ENCODE data around the gene TRIM14.

The TRIM14 gene

DNA sequence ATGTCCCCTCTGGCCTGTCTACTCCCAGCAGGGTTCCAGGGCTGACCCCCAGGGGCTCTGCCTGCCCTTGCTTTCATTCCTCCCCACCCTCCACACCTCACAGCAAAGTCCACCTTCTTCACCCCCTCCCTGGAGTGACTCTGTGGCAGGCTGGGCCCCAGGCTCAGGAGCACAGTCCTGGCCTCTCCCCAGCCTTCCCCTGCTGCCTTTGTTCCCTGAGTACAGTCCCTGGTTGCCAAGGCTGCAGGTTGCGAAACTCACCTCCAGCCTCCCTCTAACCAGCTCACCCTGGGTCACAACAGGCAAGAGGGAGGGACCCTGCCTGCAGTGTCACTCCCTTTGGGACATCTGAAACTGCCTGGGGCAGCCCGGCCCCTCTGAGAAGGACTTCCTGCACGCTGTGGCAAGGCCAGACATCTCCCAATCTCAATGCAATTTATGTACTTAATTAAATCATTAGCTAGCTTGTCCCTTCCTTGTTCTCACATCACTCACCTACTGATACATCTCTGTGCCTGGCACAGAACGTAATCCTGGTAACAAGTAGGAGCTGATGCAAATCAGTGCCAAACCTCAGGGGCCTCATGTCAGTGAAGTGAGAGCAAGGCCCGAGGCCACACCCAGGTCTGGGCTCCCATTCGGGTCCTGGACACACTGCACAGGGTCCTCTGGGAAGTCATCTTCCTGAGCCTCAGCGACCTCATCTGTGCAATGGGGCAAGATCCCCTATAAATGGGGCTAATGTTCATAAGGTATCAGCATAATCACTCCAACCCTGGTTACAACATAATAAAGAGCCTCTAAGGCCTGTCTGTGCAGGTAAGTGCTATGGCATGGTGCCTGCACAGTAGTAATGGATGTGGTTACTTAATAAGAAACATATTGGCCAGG, 27.3 kb upstream of the TRIM14 start:
- H3K4me3 ChIP-seq (ENCODE audit: insufficient read depth, low read length, poor library complexity, severe bottlenecking): no peak overlapping the region
- H3K27ac ChIP-seq (ENCODE audit: low read depth, low read length): no peak overlapping the region
- no peaks in the 10 kb centered on the region for H3K9me3 ChIP-seq (ENCODE audit: insufficient read depth, low read length)
- H3K27me3 ChIP-seq (ENCODE audit: low read length): no peaks in the 10 kb centered on the region
- H3K4me2 ChIP-seq (ENCODE audit: low read depth, low read length, poor library complexity, severe bottlenecking): no peak overlapping the region
- TF ChIP-seq, protein P1, sequence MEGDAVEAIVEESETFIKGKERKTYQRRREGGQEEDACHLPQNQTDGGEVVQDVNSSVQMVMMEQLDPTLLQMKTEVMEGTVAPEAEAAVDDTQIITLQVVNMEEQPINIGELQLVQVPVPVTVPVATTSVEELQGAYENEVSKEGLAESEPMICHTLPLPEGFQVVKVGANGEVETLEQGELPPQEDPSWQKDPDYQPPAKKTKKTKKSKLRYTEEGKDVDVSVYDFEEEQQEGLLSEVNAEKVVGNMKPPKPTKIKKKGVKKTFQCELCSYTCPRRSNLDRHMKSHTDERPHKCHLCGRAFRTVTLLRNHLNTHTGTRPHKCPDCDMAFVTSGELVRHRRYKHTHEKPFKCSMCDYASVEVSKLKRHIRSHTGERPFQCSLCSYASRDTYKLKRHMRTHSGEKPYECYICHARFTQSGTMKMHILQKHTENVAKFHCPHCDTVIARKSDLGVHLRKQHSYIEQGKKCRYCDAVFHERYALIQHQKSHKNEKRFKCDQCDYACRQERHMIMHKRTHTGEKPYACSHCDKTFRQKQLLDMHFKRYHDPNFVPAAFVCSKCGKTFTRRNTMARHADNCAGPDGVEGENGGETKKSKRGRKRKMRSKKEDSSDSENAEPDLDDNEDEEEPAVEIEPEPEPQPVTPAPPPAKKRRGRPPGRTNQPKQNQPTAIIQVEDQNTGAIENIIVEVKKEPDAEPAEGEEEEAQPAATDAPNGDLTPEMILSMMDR (IDR thresholded peaks at IDR 0.05; ENCODE audit: insufficient read depth, low read length, poor library complexity, severe bottlenecking): no peak
- TF ChIP-seq EZH2phosphoT487 (conservative IDR thresholded peaks at IDR 0.05; ENCODE audit: low read length): no peak
- no peaks in the 10 kb centered on the region for H3F3A ChIP-seq (ENCODE audit: insufficient read depth)
- H2AFZ ChIP-seq (ENCODE audit: low read depth, low read length, severe bottlenecking): no peak overlapping the region
- no peaks in the 10 kb centered on the region for H3K36me3 ChIP-seq (ENCODE audit: low read length)
- H3K9me2 ChIP-seq (replicated peaks; ENCODE audit: insufficient read depth, low read length): no peaks in the 10 kb centered on the region
- no peaks in the 10 kb centered on the region for H3K79me2 ChIP-seq (ENCODE audit: insufficient read depth, low read length)
- no peak overlapping the region for H3K9ac ChIP-seq (ENCODE audit: low read length)
- no peaks in the 10 kb centered on the region for H4K20me1 ChIP-seq (ENCODE audit: low read depth, low read length)

GRCh38 chr9:98144631-98145030, 25.6 kb upstream of the TRIM14 start:
- Histone ChIP-seq H3K9ac (ENCODE audit: low read length) (no peak overlapping the region), H3K4me3 (ENCODE audit: insufficient read depth, low read length, poor library complexity, severe bottlenecking) (no peak overlapping the region)

GRCh38 chr9:98144076-98144475, 25.1 kb upstream of the TRIM14 start:
- no peaks in the 10 kb centered on the region for H3K9me2 ChIP-seq (replicated peaks; ENCODE audit: insufficient read depth, low read length)
- H3K9me3 ChIP-seq (ENCODE audit: insufficient read depth, low read length): no peaks in the 10 kb centered on the region
- H3F3A ChIP-seq (ENCODE audit: insufficient read depth): no peaks in the 10 kb centered on the region
- no peak overlapping the region for H3K4me3 ChIP-seq (ENCODE audit: insufficient read depth, low read length, poor library complexity, severe bottlenecking)
- no peaks in the 10 kb centered on the region for H4K20me1 ChIP-seq (ENCODE audit: low read depth, low read length)
- H3K27me3 ChIP-seq (ENCODE audit: low read length): no peaks in the 10 kb centered on the region
- no peak overlapping the region for H3K27ac ChIP-seq (ENCODE audit: low read depth, low read length)
- H3K9ac ChIP-seq (ENCODE audit: low read length): no peak overlapping the region
- H3K4me2 ChIP-seq (ENCODE audit: low read depth, low read length, poor library complexity, severe bottlenecking): no peak overlapping the region
- H2AFZ ChIP-seq (ENCODE audit: low read depth, low read length, severe bottlenecking): no peak overlapping the region
- H3K36me3 ChIP-seq (ENCODE audit: low read length): no peaks in the 10 kb centered on the region
- TF ChIP-seq, protein P1 (IDR thresholded peaks at IDR 0.05; ENCODE audit: insufficient read depth, low read length, poor library complexity, severe bottlenecking): no peak
- TF ChIP-seq EZH2phosphoT487 (conservative IDR thresholded peaks at IDR 0.05; ENCODE audit: low read length): no peak
- no peaks in the 10 kb centered on the region for H3K79me2 ChIP-seq (ENCODE audit: insufficient read depth, low read length)

More at GRCh38 chr9:98144631-98145030, 25.6 kb upstream of the TRIM14 start:
- H3F3A ChIP-seq (ENCODE audit: insufficient read depth): no peaks in the 10 kb centered on the region
- no peaks in the 10 kb centered on the region for H3K27me3 ChIP-seq (ENCODE audit: low read length)
- H3K36me3 ChIP-seq (ENCODE audit: low read length): no peaks in the 10 kb centered on the region
- no peak for TF ChIP-seq EZH2phosphoT487 (conservative IDR thresholded peaks at IDR 0.05; ENCODE audit: low read length)
- TF ChIP-seq, protein P1 (IDR thresholded peaks at IDR 0.05; ENCODE audit: insufficient read depth, low read length, poor library complexity, severe bottlenecking): no peak
- H2AFZ ChIP-seq (ENCODE audit: low read depth, low read length, severe bottlenecking): no peak overlapping the region
- H4K20me1 ChIP-seq (ENCODE audit: low read depth, low read length): no peaks in the 10 kb centered on the region
- H3K27ac ChIP-seq (ENCODE audit: low read depth, low read length): no peak overlapping the region
- H3K9me3 ChIP-seq (ENCODE audit: insufficient read depth, low read length): no peaks in the 10 kb centered on the region
- no peaks in the 10 kb centered on the region for H3K79me2 ChIP-seq (ENCODE audit: insufficient read depth, low read length)
- no peak overlapping the region for H3K4me2 ChIP-seq (ENCODE audit: low read depth, low read length, poor library complexity, severe bottlenecking)
- no peaks in the 10 kb centered on the region for H3K9me2 ChIP-seq (replicated peaks; ENCODE audit: insufficient read depth, low read length)

Measured in SU-DHL-6 (cell line).